ENCODE results near the gene BOK.
"Not testable (repeated sequence)": the region's sequence is repeated elsewhere in the genome, so short reads cannot be mapped to it uniquely, and the experiment has no call there.

Gene BOK

DNA sequence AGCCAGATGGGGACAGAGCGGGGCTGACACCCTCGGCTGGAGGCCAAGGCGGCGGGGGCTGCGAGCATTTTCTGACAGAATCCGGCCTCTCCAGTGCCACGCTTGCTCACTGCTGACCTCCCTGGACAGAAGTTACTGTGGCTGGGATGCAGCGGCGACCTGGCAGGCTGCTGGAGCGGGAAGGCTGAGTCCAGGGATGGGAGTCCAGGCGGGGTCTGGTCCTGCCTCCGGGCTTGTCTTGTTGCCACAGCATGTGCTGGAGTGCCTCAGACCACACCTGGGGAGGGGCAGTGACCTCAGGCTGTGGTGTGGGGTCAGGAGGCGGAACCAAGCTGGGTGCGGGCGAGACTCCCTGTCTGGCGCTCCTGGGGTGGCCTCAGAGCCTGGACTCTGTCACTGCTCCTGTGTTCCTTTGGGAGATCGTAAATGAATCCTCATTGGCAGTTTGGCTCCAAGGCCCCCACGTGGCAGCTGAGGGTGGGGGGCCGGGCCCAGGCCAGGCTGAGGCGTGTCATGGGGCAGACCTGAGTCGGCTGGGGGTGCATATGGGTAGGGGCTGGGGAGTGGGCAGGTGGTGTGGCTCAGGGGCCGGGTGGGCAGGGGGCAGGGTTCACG, 5.5 kb downstream of the BOK start:
- Histone ChIP-seq H3K9me3 (ENCODE audit: insufficient read depth, low read length) (no peaks in the 10 kb centered on the region), H3K9ac (ENCODE audit: insufficient read length, low read depth) (no peak overlapping the region), H3K4me3 (ENCODE audit: insufficient read length, low read depth) (no peak overlapping the region), H3K36me3 (ENCODE audit: insufficient read depth, insufficient read length, low read length) (peaks cover 40% of the 10 kb centered on the region), H3K4me1 (ENCODE audit: insufficient read depth, insufficient read length) (peaks cover 38% of the 10 kb centered on the region), H3K27me3 (ENCODE audit: insufficient read depth, insufficient read length) (peaks cover 9% of the 10 kb centered on the region)
- DNase-seq (ENCODE audit: low read depth, low spot score), result no peak
- TF ChIP-seq ZNF274 (IDR thresholded peaks at IDR 0.05; ENCODE audit: low read depth, low read length), result no peak
- TF ChIP-seq SUZ12 (IDR thresholded peaks at IDR 0.05; ENCODE audit: extremely low read depth, insufficient read depth, insufficient read length), result no peak
- TF ChIP-seq YY1 (IDR thresholded peaks at IDR 0.05; ENCODE audit: insufficient read depth, insufficient read length), result no peak

DNA sequence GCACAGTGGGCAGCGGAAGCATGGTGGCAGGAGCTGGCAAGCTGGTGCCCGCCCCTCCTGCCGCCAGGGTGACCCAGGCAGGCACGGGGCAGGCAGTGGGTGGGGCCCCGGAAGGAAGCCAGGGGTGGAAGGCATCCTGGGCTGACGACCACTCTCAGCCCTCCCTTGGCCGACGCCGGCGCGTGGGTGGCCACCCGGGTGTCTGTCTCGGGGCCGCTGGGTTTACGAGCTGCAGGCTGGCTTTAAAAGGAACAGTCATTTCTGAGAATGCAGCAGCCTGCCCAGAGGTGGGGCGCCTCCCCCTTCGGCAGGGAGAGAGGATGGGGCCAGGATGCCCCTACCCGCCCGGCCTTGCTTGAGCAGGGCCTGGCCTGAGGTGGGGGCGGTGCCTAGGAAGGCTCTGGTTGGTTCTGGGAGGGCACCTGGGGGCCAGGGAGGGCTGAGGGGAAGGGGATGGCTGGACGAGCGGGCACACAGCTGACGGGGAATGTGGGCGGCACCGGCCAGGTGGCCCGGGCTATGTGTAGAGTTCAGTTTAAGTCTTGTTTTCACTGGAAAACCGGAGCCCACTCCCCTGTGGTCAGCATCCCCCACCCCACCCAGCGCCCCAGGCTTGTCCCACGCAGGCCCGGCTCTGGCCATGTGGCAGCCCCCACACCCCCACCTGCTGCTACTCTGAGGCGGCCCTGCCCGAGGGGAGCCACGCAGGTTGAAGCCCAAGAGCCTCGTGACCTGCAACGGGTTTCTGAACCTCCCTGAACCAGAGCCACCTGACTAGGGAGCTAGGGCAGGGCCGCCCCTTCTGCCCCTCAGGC, 6.3 kb downstream of the BOK start:
- H3K4me3 ChIP-seq (ENCODE audit: insufficient read length, low read depth), result no peak overlapping the region
- no peak for DNase-seq (ENCODE audit: low read depth, low spot score)
- H3K9ac ChIP-seq (ENCODE audit: insufficient read length, low read depth), result no peak overlapping the region
- no peak for TF ChIP-seq SUZ12 (IDR thresholded peaks at IDR 0.05; ENCODE audit: extremely low read depth, insufficient read depth, insufficient read length)
- TF ChIP-seq ZNF274 (IDR thresholded peaks at IDR 0.05; ENCODE audit: low read depth, low read length), result no peak
- TF ChIP-seq YY1 (IDR thresholded peaks at IDR 0.05; ENCODE audit: insufficient read depth, insufficient read length), result no peak
- H3K4me1 ChIP-seq (ENCODE audit: insufficient read depth, insufficient read length), result peaks cover 38% of the 10 kb centered on the region
- H3K9me3 ChIP-seq (ENCODE audit: insufficient read depth, low read length), result no peaks in the 10 kb centered on the region
- peaks cover 3% of the 10 kb centered on the region for H3K27me3 ChIP-seq (ENCODE audit: insufficient read depth, insufficient read length)
- H3K36me3 ChIP-seq (ENCODE audit: insufficient read depth, insufficient read length, low read length), result peaks cover 45% of the 10 kb centered on the region

DNA sequence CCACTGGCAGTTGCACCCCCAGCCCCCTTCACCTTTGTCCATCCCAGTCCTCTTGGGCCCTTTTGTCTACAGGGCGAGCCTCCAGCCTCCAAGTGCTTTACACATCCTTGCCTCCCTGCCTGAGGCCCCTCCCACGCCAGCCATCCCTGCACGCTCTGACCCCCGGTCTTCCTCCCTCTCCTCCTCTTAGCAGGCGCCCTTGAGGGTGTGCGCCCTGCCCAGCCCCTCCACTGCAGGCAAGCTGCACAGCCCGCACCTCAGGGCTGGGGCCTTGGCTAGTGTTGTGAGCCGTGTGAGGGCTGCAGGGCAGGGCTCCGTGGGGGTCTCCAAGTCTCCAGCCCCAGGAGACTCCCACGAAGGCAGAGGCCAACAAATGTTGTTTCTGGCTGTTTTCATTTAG, 6.9 kb downstream of the BOK start:
- H3K4me3 ChIP-seq (ENCODE audit: insufficient read length, low read depth), result no peak overlapping the region
- H3K9me3 ChIP-seq (ENCODE audit: insufficient read depth, low read length), result no peaks in the 10 kb centered on the region
- no peaks in the 10 kb centered on the region for H3K27me3 ChIP-seq (ENCODE audit: insufficient read depth, insufficient read length)
- TF ChIP-seq SUZ12 (IDR thresholded peaks at IDR 0.05; ENCODE audit: extremely low read depth, insufficient read depth, insufficient read length) (no peak), ZNF274 (IDR thresholded peaks at IDR 0.05; ENCODE audit: low read depth, low read length) (no peak), YY1 (IDR thresholded peaks at IDR 0.05; ENCODE audit: insufficient read depth, insufficient read length) (no peak)
- H3K9ac ChIP-seq (ENCODE audit: insufficient read length, low read depth), result no peak overlapping the region
- no peak for DNase-seq (ENCODE audit: low read depth, low spot score)
- H3K36me3 ChIP-seq (ENCODE audit: insufficient read depth, insufficient read length, low read length), result peaks cover 41% of the 10 kb centered on the region
- peaks cover 33% of the 10 kb centered on the region for H3K4me1 ChIP-seq (ENCODE audit: insufficient read depth, insufficient read length)

DNA sequence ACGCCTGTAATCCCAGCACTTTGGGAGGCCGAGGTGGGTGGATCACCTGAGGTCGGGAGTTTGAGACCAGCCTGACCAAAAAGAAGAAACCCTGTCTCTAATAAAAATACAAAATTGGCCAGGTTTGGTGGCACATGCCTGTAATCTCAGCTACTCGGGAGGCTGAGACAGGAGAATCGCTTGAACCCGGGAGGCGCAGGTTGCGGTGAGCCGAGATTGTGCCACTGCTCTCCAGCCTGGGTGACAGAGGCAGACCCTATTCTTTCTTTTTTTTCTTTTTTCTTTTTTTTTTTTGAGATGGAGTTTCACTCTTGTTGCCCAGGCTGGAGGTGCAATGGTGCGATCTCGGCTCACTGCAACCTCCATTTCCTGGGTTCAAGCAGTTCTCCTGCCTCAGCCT, 7.5 kb downstream of the BOK start:
- peaks cover 42% of the 10 kb centered on the region for H3K36me3 ChIP-seq (ENCODE audit: insufficient read depth, insufficient read length, low read length)
- H3K4me1 ChIP-seq (ENCODE audit: insufficient read depth, insufficient read length), result peaks cover 28% of the 10 kb centered on the region
- not testable (repeated sequence) for DNase-seq (ENCODE audit: low read depth, low spot score); H3K9me3 ChIP-seq (ENCODE audit: insufficient read depth, low read length); H3K4me3 ChIP-seq (ENCODE audit: insufficient read length, low read depth); H3K27me3 ChIP-seq (ENCODE audit: insufficient read depth, insufficient read length); H3K9ac ChIP-seq (ENCODE audit: insufficient read length, low read depth)

DNA sequence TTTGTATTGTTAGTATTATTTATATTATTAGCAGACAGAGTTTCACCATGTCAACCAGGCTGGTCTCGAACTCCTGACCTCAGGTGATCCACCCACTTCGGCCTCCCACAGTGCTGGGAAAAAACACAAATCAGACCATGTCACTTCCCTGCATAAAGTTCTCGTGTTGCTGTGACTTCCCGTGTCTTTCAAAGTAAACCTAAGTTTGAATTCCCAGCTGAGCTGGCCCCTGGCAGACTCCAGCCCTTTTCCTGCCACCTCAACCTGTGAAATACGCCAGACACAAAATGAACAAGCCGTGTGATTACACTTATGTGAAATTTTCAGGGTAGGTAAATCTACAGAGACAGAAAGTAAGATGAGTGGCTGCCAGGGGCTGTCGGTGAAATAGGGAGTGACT, 7.9 kb downstream of the BOK start:
- Histone ChIP-seq H3K27me3 (ENCODE audit: insufficient read depth, insufficient read length) (no peaks in the 10 kb centered on the region), H3K9ac (ENCODE audit: insufficient read length, low read depth) (no peak overlapping the region)

DNA sequence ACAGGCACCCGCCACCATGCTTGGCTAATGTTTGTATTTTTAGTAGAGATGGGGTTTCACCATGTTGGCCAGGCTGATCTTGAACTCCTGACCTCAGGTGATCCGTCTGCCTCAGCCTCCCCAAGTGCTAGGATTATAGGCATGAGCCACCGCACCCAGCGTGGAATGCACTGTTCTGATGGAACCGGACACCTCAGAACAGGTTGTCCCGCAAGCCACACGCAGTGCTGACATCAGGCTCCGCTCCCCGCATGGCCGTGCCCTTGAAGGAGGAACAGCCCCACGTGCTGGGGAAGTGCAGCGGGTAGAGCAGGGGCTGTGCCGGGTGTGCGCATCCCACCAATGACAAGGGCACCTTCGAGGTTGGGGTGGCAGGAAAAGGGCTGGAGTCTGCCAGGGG, 8.7 kb downstream of the BOK start:
- H3K9ac ChIP-seq (ENCODE audit: insufficient read length, low read depth); DNase-seq (ENCODE audit: low read depth, low spot score); H3K9me3 ChIP-seq (ENCODE audit: insufficient read depth, low read length); H3K4me3 ChIP-seq (ENCODE audit: insufficient read length, low read depth); H3K27me3 ChIP-seq (ENCODE audit: insufficient read depth, insufficient read length): not testable (repeated sequence)
- H3K4me1 ChIP-seq (ENCODE audit: insufficient read depth, insufficient read length), result peaks cover 24% of the 10 kb centered on the region
- peaks cover 51% of the 10 kb centered on the region for H3K36me3 ChIP-seq (ENCODE audit: insufficient read depth, insufficient read length, low read length)

More for the DNA sequence above, 7.9 kb downstream of the BOK start:
- Histone ChIP-seq H3K4me3 (ENCODE audit: insufficient read length, low read depth) (no peak overlapping the region), H3K9me3 (ENCODE audit: insufficient read depth, low read length) (no peaks in the 10 kb centered on the region), H3K4me1 (ENCODE audit: insufficient read depth, insufficient read length) (peaks cover 30% of the 10 kb centered on the region), H3K36me3 (ENCODE audit: insufficient read depth, insufficient read length, low read length) (peaks cover 46% of the 10 kb centered on the region)
- DNase-seq (ENCODE audit: low read depth, low spot score), result no peak
- no peak for TF ChIP-seq SUZ12 (IDR thresholded peaks at IDR 0.05; ENCODE audit: extremely low read depth, insufficient read depth, insufficient read length)
- TF ChIP-seq ZNF274 (IDR thresholded peaks at IDR 0.05; ENCODE audit: low read depth, low read length), result no peak
- no peak for TF ChIP-seq YY1 (IDR thresholded peaks at IDR 0.05; ENCODE audit: insufficient read depth, insufficient read length)

DNA sequence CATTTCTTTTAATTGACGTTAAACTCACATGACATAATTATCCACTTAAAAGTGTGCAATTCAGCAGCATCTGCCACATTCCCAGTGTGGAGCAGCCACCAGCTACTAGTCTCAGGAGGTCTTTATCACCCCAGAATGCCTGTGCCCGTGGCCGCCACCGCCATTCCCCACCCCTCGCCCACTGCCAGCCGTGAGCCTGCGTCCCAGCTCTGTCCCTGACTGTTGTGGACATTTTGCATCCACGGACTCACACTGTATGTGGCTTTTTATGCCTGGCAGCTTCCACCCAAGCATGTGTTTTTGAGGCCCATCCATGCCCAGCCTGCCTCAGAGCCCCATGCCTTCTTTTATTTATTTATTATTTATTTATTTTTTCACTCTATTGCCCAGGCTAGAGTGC, 9.2 kb downstream of the BOK start:
- H3K9me3 ChIP-seq (ENCODE audit: insufficient read depth, low read length), result no peaks in the 10 kb centered on the region
- no peak overlapping the region for H3K9ac ChIP-seq (ENCODE audit: insufficient read length, low read depth)
- TF ChIP-seq YY1 (IDR thresholded peaks at IDR 0.05; ENCODE audit: insufficient read depth, insufficient read length), result no peak
- TF ChIP-seq SUZ12 (IDR thresholded peaks at IDR 0.05; ENCODE audit: extremely low read depth, insufficient read depth, insufficient read length), result no peak
- no peak for TF ChIP-seq ZNF274 (IDR thresholded peaks at IDR 0.05; ENCODE audit: low read depth, low read length)
- peaks cover 23% of the 10 kb centered on the region for H3K4me1 ChIP-seq (ENCODE audit: insufficient read depth, insufficient read length)
- peaks cover 49% of the 10 kb centered on the region for H3K36me3 ChIP-seq (ENCODE audit: insufficient read depth, insufficient read length, low read length)
- H3K27me3 ChIP-seq (ENCODE audit: insufficient read depth, insufficient read length), result no peaks in the 10 kb centered on the region
- no peak for DNase-seq (ENCODE audit: low read depth, low spot score)
- H3K4me3 ChIP-seq (ENCODE audit: insufficient read length, low read depth), result no peak overlapping the region
